Neuronal stem cell (in vitro differentiated cells): ENCODE measurements around the gene ABCA13.

Experiments
- DNase-seq: peaks from one replicate; pipeline ENCODE4 v3.0.0-alpha.2; 2013; ENCODE audit warnings: low spot score
- H2AFZ ChIP-seq: one replicate; pipeline ENCODE4 v1.6.1; 2013; ENCODE audit warnings: mild to moderate bottlenecking, low read length, inconsistent platforms
- H2AK5ac ChIP-seq: 2 replicates; pipeline ENCODE4 v1.6.1; 2013; ENCODE audit warnings: low read depth, mild to moderate bottlenecking, inconsistent platforms, low read length, moderate library complexity, mixed read lengths
- H2BK120ac ChIP-seq: 2 replicates; pipeline ENCODE4 v1.6.1; 2013; ENCODE audit warnings: low read depth, mild to moderate bottlenecking, inconsistent platforms, low read length, moderate library complexity, mixed read lengths
- H2BK12ac ChIP-seq: one replicate; pipeline ENCODE4 v1.6.1; 2013; ENCODE audit warnings: low read length, inconsistent platforms
- H2BK15ac ChIP-seq: 2 replicates; pipeline ENCODE4 v1.6.1; 2013; ENCODE audit warnings: mild to moderate bottlenecking, low read length, inconsistent platforms, mixed read lengths
- H2BK5ac ChIP-seq: one replicate; pipeline ENCODE4 v1.6.1; 2013; ENCODE audit warnings: inconsistent platforms, mild to moderate bottlenecking, low read length, moderate library complexity
- H3K14ac ChIP-seq: one replicate; pipeline ENCODE4 v1.6.1; 2013; ENCODE audit warnings: low read length, inconsistent platforms
- H3K18ac ChIP-seq: 2 replicates; pipeline ENCODE4 v1.6.1; 2013; ENCODE audit warnings: low read length, inconsistent platforms
- H3K23ac ChIP-seq: 2 replicates; pipeline ENCODE4 v1.6.1; 2013; ENCODE audit warnings: low read depth, mild to moderate bottlenecking, mixed read lengths, low read length, inconsistent platforms; ENCODE audit not compliant: poor library complexity
- H3K27ac ChIP-seq: replicated peaks from 3 replicates; pipeline ENCODE4 v1.5.1; 2013; ENCODE audit warnings: low read length, inconsistent platforms
- H3K27me3 ChIP-seq, 3 experiments: 2 replicates each; pipeline ENCODE4 v1.6.1; 2013; ENCODE audit warnings: low read length in 3 of 3, mild to moderate bottlenecking in 2 of 3, inconsistent platforms in 1 of 3, low read depth in 1 of 3, mixed read lengths in 1 of 3, moderate library complexity in 1 of 3; ENCODE audit not compliant: control insufficient read depth in 3 of 3, insufficient read depth in 3 of 3
- H3K36me3 ChIP-seq, 2 donors: replicated peaks in 1 of 2; 2 replicates each; pipeline ENCODE4 v1.6.1; 2013; ENCODE audit warnings: low read length in 2 of 2; ENCODE audit not compliant: control insufficient read depth in 2 of 2, insufficient read depth in 2 of 2
- H3K4ac ChIP-seq: 2 replicates; pipeline ENCODE4 v1.6.1; 2013; ENCODE audit warnings: inconsistent platforms, mild to moderate bottlenecking, low read length, moderate library complexity
- H3K4me1 ChIP-seq, 2 donors: 1 replicate in 1 of 2; 2 replicates in 1 of 2; pipeline ENCODE4 v1.6.1; 2013; ENCODE audit warnings: low read length in 2 of 2, low read depth in 1 of 2; ENCODE audit not compliant: control insufficient read depth in 2 of 2, insufficient read depth in 1 of 2
- H3K4me2 ChIP-seq: one replicate; pipeline ENCODE4 v1.6.1; 2013; ENCODE audit warnings: mild to moderate bottlenecking, low read length, inconsistent platforms; ENCODE audit not compliant: insufficient read depth, poor library complexity, severe bottlenecking
- H3K4me3 ChIP-seq, 2 donors: 2 replicates each; pipeline ENCODE4 v1.5.1; 2013; ENCODE audit warnings: low read length in 2 of 2, mild to moderate bottlenecking in 2 of 2, inconsistent platforms in 1 of 2, moderate library complexity in 1 of 2
- H3K79me1 ChIP-seq: one replicate; pipeline ENCODE4 v1.6.1; 2013; ENCODE audit warnings: low read depth, mild to moderate bottlenecking, inconsistent platforms, low read length, moderate library complexity
- H3K9ac ChIP-seq: one replicate; pipeline ENCODE4 v1.6.1; 2013; ENCODE audit warnings: mild to moderate bottlenecking, low read depth, low read length, inconsistent platforms; ENCODE audit not compliant: poor library complexity
- H3K9me3 ChIP-seq, 2 donors: replicated peaks in 1 of 2; 2 replicates each; pipeline versions ENCODE3 to v1.6.1; 2013; ENCODE audit warnings: low read length in 2 of 2, mild to moderate bottlenecking in 2 of 2, inconsistent platforms in 1 of 2, low read depth in 1 of 2, mixed read lengths in 1 of 2, moderate library complexity in 1 of 2; ENCODE audit not compliant: control insufficient read depth in 2 of 2, insufficient read depth in 1 of 2
- H4K8ac ChIP-seq: one replicate; pipeline ENCODE4 v1.6.1; 2013; ENCODE audit warnings: low read depth, mild to moderate bottlenecking, inconsistent platforms, low read length, moderate library complexity
- H4K91ac ChIP-seq: one replicate; pipeline ENCODE4 v1.6.1; 2013; ENCODE audit warnings: low read length, low read depth, mild to moderate bottlenecking, inconsistent platforms; ENCODE audit not compliant: poor library complexity
- WGBS, 2 donors: extraction: QIAGEN DNeasy Blood & Tissue Kit; methylation state at CpG; one replicate each; pipeline ENCODE4 v1.1.7; 2013; ENCODE audit warnings: missing lambda C conversion rate in 2 of 2, mixed read lengths in 1 of 2; ENCODE audit not compliant: insufficient read length in 2 of 2, insufficient replicate concordance in 1 of 2; ENCODE audit errors: extremely low coverage in 2 of 2; 5-methylcytosine and 5-hydroxymethylcytosine counted together

The ABCA13 gene

GRCh38 chr7:48387932-48388331 lies 216.7 kb downstream of the ABCA13 start:
- no peak overlapping the region for H3K9ac ChIP-seq
- H3K4ac ChIP-seq = no peak overlapping the region
- no peaks in the 10 kb centered on the region for H3K9me3 ChIP-seq
- no peak overlapping the region for H3K27ac ChIP-seq
- H3K23ac ChIP-seq = no peak overlapping the region
- no peak overlapping the region for H3K4me2 ChIP-seq
- no peak overlapping the region for H3K4me3 ChIP-seq
- H2BK120ac ChIP-seq = no peak overlapping the region
- H2BK12ac ChIP-seq = no peak overlapping the region
- WGBS, 2 donors = no CpG with 5 or more reads among the region's 2 CpGs
- no peak overlapping the region for H2BK5ac ChIP-seq
- H3K36me3 ChIP-seq = no peaks in the 10 kb centered on the region
- H3K79me1 ChIP-seq = no peaks in the 10 kb centered on the region
- H3K27me3 ChIP-seq = no peaks in the 10 kb centered on the region
- no peaks in the 10 kb centered on the region for H3K4me1 ChIP-seq
- no peak overlapping the region for H4K91ac ChIP-seq
- no peak overlapping the region for H2BK15ac ChIP-seq
- DNase-seq = no peak
- H2AFZ ChIP-seq = no peak overlapping the region
- no peak overlapping the region for H3K18ac ChIP-seq
- H2AK5ac ChIP-seq = no peak overlapping the region
- H3K14ac ChIP-seq = no peak overlapping the region
- H4K8ac ChIP-seq = no peak overlapping the region

GRCh38 chr7:48388911-48389310 lies 217.7 kb downstream of the ABCA13 start:
- DNase-seq = no peak
- H2BK5ac ChIP-seq = no peak overlapping the region
- no peaks in the 10 kb centered on the region for H3K9me3 ChIP-seq
- no peaks in the 10 kb centered on the region for H3K79me1 ChIP-seq
- no peaks in the 10 kb centered on the region for H3K36me3 ChIP-seq
- no peak overlapping the region for H2BK15ac ChIP-seq
- H2BK120ac ChIP-seq = no peak overlapping the region
- H2AFZ ChIP-seq = no peak overlapping the region
- no peak overlapping the region for H3K4me3 ChIP-seq
- H3K27me3 ChIP-seq = no peaks in the 10 kb centered on the region
- H3K4me2 ChIP-seq = no peak overlapping the region
- H2BK12ac ChIP-seq = no peak overlapping the region
- H3K4me1 ChIP-seq = no peaks in the 10 kb centered on the region
- no peak overlapping the region for H2AK5ac ChIP-seq
- no peak overlapping the region for H4K8ac ChIP-seq
- H3K4ac ChIP-seq = no peak overlapping the region
- no CpG with 5 or more reads among the region's 4 CpGs for WGBS, 2 donors
- no peak overlapping the region for H3K23ac ChIP-seq
- no peak overlapping the region for H3K18ac ChIP-seq
- no peak overlapping the region for H3K27ac ChIP-seq
- H3K9ac ChIP-seq = no peak overlapping the region
- H3K14ac ChIP-seq = no peak overlapping the region
- no peak overlapping the region for H4K91ac ChIP-seq

GRCh38 chr7:48389977-48390376 lies 218.7 kb downstream of the ABCA13 start:
- Histone ChIP-seq H3K4me1 (no peaks in the 10 kb centered on the region), H3K18ac (no peak overlapping the region), H3K4me3 (no peak overlapping the region), H3K23ac (no peak overlapping the region), H2AFZ (no peak overlapping the region), H3K9me3 (no peaks in the 10 kb centered on the region), H3K27me3 (no peaks in the 10 kb centered on the region), H3K4ac (no peak overlapping the region), H4K8ac (no peak overlapping the region), H2AK5ac (no peak overlapping the region), H3K14ac (no peak overlapping the region), H3K79me1 (no peaks in the 10 kb centered on the region), H3K9ac (no peak overlapping the region), H2BK5ac (no peak overlapping the region), H3K27ac (no peak overlapping the region), H3K36me3 (no peaks in the 10 kb centered on the region), H2BK120ac (no peak overlapping the region), H4K91ac (no peak overlapping the region), H2BK15ac (no peak overlapping the region), H3K4me2 (no peak overlapping the region), H2BK12ac (no peak overlapping the region)
- no CpG with 5 or more reads among the region's 2 CpGs for WGBS, 2 donors
- no peak for DNase-seq

GRCh38 chr7:48390388-48391327 lies 219.4 kb downstream of the ABCA13 start:
- H3K79me1 ChIP-seq = no peaks in the 10 kb centered on the region
- no peak overlapping the region for H3K18ac ChIP-seq
- no peak overlapping the region for H2BK120ac ChIP-seq
- H3K9me3 ChIP-seq = no peaks in the 10 kb centered on the region
- H3K36me3 ChIP-seq = no peaks in the 10 kb centered on the region
- DNase-seq = no peak
- no CpG with 5 or more reads among the region's 6 CpGs for WGBS, 2 donors
- no peak overlapping the region for H3K4me3 ChIP-seq
- no peak overlapping the region for H2BK12ac ChIP-seq
- H2BK15ac ChIP-seq = no peak overlapping the region
- no peaks in the 10 kb centered on the region for H3K27me3 ChIP-seq
- no peak overlapping the region for H3K27ac ChIP-seq
- H2AFZ ChIP-seq = no peak overlapping the region
- no peak overlapping the region for H3K9ac ChIP-seq
- H2AK5ac ChIP-seq = no peak overlapping the region
- no peak overlapping the region for H3K4me2 ChIP-seq
- no peak overlapping the region for H3K4ac ChIP-seq
- no peak overlapping the region for H2BK5ac ChIP-seq
- no peak overlapping the region for H4K8ac ChIP-seq
- H4K91ac ChIP-seq = no peak overlapping the region
- H3K23ac ChIP-seq = no peak overlapping the region
- no peak overlapping the region for H3K14ac ChIP-seq
- H3K4me1 ChIP-seq = no peaks in the 10 kb centered on the region
